Dedifferentiated amniotic fluid mesenchymal stem cell (primary cell): ENCODE data around the gene PNPT1.
"Not testable (repeated sequence)": the region's sequence is repeated elsewhere in the genome, so short reads cannot be mapped to it uniquely, and the experiment has no call there.

Experiments
- DNase-seq: peaks from one replicate; pipeline ENCODE4 v3.0.0-alpha.2; 2016; ENCODE audit errors: extremely low spot score

Gene PNPT1

GRCh38 chr2:55693181-55694125 lies at the start of gene PNPT1:
TSS of gene PNPT1 (minus strand) at chr2:55693844. CDS start at chr2:55693823, 21 bp downstream.
- peak; percentile 92 for DNase-seq

GRCh38 chr2:55742996-55743395 lies 49.4 kb upstream of the PNPT1 start:
- no peak for DNase-seq

DNA sequence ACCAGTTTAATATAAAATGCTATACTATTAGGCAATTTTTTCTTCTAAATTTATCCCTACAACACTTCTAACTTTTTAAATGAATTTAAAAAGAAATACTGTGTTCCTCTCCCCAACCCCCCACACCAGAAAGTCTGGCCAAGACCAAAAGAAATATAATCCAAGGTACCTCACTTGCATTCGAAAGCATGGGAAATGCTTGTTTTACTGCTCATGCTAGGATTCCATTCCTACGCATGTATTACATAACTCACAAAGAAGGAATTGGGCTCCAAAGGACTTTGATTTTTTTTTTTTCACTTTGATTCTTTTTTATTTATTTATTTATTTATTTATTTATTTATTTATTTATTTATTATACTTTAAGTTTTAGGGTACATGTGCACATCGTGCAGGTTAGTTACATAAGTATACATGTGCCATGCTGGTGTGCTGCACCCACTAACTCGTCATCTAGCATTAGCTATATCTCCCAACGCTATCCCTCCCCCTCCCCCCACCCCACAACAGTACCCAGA lies 42.4 kb upstream of the PNPT1 start:
- not testable (repeated sequence) for DNase-seq

DNA sequence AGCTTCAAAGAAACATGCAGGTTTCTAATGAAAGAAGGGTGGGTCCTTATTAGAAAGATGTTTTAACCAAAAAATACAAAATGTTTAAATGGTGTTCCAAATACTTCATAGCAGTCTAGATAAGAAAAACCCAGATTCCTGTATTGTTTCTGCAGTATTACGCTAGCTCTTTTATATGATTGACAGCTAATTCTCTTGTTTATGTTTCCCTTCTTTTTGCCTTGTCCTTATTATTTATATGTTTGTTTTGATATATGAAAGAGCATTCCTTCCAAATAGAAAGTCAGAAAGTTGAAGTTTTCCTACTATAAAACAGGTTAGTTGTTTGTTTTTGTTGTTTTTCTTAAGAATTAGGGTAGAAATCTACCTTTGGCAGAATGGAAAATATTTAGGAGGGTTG lies 41.1 kb upstream of the PNPT1 start:
- no peak for DNase-seq

DNA sequence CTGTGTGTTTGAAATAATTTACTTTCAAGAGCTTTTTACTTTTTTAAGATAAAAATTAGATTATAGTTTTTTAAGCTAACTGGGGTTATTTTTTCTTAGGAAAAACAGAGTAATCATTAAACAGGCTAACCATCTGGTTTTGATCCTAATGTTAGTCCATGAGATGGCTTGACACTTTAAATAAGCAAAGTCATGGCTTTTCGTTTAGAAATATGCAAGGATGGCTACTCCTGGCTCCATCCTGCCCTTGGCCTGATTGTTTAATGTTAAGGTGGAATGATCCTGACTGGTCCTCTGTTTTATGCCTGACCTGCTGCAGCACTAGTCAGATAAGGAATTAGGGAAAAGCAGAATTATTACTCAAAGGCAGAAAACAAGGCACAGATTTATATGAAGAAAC lies 39.7 kb upstream of the PNPT1 start:
- DNase-seq: no peak

GRCh38 chr2:55732854-55733253 lies 39.2 kb upstream of the PNPT1 start:
- DNase-seq: no peak

- DNase-seq: no peak
These were observed 35.6 kb upstream of the PNPT1 start for GRCh38 chr2:55729136-55729685.

DNA sequence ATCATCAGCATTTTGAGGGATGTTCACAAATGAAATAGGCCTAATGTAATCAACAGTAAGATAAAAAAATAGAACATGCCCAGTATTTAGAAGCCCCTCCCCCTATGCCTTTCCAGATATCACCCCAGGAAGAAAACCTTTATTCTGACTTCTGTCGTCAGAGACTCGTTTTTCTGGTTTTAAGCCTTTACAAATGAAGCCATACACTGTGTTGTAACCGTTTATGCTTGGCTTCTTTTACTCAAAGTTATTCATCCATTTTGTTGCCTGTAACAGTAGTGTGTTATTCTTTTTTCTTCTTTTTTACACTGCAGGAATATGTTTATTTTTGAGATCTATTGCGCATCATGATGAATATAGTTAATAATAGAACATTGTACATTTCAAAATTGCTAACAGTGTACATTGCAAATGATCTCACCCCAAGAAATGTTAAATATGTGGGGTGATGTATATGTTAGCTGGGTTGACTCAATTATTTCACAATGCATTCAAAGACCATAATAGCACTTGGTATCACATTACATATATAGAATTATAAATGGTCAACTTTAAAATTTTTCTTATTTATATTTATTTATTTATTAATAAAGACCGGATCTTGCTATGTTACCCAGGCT lies 28.1 kb upstream of the PNPT1 start:
- no peak for DNase-seq

- DNase-seq: no peak
These were observed 26.8 kb upstream of the PNPT1 start for GRCh38 chr2:55720417-55720816.

- DNase-seq: no peak
These were observed 26.2 kb upstream of the PNPT1 start for GRCh38 chr2:55719852-55720251.

GRCh38 chr2:55718165-55719008 lies 24.7 kb upstream of the PNPT1 start:
- DNase-seq: peak; percentile 81

DNA sequence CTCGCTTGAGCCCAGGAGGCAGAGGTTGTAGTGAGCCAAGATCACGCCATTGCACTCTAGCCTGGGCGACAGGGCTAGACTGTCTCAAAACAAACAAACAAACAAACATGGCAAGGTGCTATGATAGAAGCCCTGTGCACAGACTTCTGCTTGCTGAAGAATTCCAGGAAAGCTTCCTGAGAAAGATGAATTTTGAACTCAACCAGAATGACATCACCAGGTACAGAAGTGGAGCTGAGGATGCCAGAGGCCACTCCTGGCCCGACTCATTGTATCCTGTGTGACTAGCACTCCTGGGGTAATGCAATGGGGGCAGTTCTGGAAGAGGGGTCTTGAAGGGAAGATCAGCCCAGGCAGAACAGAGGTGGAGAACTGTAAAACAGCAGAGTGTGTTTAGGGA lies 22.0 kb upstream of the PNPT1 start:
- no peak for DNase-seq

GRCh38 chr2:55715178-55715577 lies 21.5 kb upstream of the PNPT1 start:
- DNase-seq: not testable (repeated sequence)

- no peak for DNase-seq
These were observed 18.9 kb upstream of the PNPT1 start for GRCh38 chr2:55712477-55713060.

GRCh38 chr2:55710025-55710424 lies 16.4 kb upstream of the PNPT1 start:
- no peak for DNase-seq

DNA sequence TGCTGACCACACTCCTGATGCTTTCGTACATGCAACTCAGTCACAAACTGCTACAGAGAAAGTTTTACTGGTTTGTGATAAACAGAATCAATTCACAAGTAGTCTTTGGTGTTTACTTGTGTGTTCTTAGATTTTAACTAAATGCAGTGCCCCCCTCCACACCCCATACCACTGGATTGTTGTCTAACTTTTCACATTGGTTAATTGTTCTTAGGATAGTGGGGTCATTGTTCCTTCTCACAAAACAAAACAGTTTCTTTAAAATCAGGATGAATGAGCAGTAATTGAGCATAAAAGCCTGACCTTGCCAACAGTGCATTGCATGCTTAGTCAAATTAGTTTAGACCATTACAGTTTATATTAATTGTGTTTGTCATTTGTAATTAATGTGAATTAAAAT lies 14.1 kb upstream of the PNPT1 start:
- no peak for DNase-seq

- not testable (repeated sequence) for DNase-seq
These were observed 12.6 kb upstream of the PNPT1 start for GRCh38 chr2:55706258-55706657.

DNA sequence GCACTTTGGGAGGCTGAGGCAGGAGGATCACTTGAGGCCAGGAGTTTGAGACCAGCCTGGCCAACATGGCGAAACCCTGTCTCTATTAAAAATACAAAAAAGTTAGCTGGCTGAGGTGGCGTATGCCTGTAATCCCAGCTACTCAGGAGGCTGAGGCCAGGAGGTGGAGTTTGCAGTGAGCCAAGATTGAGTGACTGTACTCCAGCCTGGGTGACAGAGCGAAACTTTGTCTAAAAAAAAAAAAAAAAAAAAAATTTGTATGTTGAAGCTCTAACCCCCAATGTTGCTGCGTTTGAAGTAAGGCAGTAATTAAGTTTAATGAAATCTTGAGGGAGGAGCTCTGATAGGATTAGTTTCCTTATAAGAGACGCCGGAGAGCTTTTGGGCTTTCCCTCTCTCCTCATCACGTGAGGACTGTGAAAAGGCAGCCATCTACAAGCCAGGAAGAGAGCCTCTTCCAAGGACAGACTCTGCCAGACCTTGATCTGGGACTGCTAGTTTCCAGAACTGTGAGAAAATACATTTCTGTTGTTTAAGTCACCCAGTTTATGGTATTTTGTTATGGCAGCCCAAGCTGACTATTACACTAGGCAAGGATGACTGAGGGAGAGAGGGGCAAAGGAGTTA lies 11.5 kb upstream of the PNPT1 start:
- DNase-seq: no peak

GRCh38 chr2:55703350-55703749 lies 9.7 kb upstream of the PNPT1 start:
- no peak for DNase-seq

- not testable (repeated sequence) for DNase-seq
These were observed 904 bp downstream of the PNPT1 start for GRCh38 chr2:55692740-55693139.

DNA sequence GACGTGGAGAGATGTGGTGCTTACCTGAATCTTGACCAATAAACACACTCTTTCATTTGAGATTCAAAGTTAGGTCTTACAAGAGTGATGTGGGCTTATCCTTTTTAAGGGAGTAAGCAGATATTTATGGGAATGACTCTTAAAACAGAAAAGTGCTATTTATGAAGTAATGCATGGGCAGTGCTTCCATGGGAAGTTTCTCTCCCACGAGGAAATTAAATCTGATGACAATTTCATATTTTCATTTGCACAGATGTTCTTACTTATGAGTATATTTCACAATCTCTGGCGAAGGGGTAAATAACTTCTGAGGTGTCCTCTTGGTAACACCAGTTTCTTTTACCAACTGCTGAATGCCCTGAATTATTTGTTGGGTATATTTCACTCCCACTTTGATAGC lies 21.0 kb downstream of the PNPT1 start:
- DNase-seq: peak; percentile 47
